ENCODE data around the gene NTF3.

The NTF3 gene

DNA sequence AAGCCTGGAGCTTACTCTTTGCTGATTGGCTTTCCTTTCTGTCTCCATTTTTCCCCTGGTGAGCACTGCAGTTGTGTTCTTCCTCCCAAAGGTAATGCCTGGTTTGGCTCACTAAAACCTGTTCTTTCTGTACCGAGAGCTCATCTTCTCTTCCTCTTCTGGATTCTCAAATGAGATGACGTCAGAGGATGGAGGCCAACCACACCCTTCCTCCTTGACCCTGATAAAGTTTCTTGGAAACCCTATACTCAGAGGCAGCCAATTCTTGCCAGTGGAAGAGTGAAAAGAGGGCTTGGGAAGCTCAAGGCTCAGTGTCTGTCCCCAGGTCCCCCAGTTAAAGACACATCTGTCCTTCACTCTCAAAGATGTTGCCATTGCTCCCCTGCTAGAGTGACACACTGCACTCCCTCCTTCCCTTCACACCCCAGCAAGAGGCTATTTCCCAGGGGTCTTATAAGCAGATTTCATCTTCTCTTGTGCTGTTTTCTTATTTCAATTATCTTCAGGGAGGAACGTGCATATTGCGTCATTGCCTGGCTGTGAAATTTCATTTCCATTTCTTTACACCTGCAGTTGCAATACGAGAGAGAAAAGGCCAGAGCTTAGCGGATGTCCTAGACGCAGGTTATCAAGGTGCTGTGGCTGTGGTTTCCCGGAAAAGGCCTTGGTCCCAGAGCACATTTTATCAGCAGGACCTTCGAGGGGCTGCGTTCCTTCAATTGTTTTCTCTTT is 27.3 kb downstream of the NTF3 start:
- no peak for DNase-seq

DNA sequence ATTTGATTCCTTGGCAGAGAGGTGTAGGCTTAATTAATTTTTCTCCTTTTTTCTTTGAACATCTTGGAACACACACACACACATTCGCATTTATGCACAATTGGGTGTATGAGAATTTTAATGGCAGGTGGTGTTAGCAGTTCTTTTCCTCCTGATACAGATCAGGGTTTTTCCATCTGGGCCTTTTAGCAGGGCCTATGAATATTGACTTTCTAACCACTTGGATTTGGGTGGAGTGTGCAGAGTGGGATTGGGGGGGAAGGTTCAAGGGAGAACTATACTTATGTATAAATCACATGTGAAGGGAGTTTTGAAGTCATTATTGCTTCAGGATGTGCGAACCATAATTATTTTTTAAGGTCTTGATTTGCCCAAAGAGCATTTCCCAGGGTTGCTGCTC is 28.9 kb downstream of the NTF3 start:
- DNase-seq, result no peak

DNA sequence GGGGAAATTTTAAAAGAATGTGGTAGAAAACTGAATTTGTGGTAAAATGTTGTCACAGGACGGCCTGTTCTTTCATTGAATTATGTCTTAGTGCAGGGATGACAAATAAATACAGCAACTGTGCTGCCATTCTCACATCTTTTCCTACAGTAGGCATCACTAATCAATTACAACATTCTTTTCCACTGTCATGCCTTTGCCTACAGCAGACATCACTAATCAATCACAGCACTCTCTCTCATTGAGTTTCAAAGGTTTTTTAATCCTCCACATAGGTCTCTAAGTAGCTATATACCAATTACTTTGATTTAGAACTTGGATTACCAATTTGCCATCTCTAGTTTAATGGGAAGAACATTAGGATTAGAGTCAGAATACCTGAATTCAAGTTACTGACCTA is 30.1 kb downstream of the NTF3 start:
- DNase-seq, result no peak

DNA sequence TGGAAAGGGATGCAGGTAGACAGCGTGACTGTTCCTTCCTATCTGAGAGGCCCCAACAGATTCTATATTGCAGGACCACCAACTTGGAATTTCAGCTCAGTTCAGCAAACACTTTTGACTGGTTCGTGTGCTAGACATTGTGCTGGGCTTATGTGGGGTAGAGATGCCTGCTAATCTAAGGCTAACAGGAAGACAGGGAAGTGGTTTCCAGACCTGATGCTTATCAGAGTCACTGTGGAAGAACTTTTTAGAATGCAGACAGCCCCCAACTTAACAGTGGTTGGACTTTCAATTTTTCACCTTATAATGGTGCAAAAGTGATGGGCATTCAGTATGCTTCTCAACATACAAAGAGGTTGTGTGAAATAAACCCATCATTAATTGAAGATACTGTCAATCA is 32.2 kb downstream of the NTF3 start:
- no peak for DNase-seq

DNA sequence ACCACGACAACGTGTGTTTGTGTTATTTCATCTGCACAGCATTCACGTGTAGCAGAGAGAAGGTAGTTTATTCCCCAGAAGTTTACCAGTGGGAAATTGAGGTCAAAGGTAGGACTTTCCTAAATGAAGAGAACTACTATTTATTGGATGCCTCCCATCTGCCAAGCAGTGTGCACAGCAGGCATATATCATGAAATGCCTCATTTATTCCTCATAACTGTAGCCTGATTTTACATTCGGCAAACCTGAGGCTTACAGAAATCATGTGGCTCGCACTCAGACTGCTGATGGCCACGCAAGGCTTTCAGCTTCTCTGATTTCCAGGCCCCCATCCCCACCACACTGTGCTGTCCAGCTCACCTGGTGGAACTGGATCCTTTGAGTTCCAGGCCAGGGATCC is 33.5 kb downstream of the NTF3 start:
- DNase-seq, result no peak

DNA sequence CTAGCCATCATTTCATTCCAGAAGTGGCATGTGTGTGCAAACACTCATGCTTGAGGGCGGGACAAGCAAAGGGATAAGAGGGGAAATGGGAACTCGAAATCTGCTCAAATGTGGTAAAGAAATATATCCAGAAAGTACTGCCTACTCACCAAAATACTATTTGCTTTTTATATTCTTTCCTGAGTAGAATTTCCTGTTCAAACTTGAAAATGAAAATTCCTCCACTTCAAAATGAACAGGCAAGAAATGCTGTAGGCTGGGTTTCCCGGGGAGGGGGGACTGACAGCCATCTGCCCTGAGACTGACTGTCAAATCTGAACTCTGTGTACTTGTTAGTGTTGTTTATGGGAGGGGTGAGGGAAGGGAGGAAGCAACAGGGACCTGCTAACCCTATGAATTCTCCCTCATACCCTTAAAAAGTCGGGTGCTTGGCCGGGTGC is 34.6 kb downstream of the NTF3 start:
- no peak for DNase-seq

DNA sequence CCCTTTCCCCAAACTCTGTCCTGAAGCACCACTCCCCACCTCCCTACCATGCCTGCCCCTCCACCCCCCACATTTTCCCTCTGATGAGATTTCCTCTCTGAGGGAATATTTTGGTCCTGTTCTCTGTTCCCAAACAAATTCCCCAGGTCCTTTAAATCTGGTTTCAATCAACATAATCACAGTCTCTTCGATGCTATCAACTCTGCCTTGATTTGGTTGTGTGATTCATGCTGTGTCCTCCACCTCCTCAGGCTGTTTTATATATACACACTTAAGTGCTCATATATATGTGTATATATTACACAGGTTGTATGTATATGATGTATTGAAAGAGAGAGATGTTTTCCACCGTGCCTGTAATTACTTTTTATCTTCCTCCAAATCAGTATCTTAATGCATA is 36.0 kb downstream of the NTF3 start:
- DNase-seq, result no peak

DNA sequence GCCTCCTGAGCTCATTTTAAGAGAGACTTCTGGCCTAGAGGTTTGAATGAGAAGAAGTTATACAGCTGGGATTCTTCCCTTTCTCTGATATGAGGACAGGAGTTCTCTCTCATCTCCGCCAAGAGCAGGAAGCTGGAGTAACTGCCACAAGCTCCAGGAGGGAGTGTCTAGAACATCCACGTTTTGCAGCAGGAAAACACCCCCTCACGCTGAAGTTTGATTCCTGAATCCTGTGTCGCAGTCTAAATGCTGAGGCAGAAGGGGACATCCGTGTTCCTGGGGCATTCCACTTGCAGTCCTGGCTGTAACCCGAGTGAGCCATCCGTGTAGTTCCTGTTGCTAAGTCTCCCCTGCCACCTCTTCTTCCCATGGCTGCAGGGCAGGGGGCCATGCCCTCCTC is 38.3 kb downstream of the NTF3 start:
- DNase-seq, result no peak

DNA sequence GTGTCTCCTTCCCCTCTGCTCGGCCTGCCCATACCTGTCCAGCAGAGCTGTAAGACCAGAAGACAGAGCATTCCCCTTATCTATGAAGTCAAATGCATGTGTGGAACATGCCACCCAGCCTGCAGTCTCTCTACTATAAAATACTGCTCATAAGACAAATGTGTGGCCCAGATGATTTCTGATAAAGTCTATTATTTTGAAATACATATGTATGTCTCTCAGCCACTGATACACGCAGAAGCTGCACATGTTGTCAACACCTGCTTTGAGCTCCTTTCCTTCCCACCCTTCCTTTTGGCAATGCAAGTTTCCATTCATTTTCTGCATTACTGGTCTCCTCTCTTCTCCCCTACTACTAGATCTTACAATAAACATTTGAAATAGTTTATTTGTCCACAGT is 38.8 kb downstream of the NTF3 start:
- no peak for DNase-seq

DNA sequence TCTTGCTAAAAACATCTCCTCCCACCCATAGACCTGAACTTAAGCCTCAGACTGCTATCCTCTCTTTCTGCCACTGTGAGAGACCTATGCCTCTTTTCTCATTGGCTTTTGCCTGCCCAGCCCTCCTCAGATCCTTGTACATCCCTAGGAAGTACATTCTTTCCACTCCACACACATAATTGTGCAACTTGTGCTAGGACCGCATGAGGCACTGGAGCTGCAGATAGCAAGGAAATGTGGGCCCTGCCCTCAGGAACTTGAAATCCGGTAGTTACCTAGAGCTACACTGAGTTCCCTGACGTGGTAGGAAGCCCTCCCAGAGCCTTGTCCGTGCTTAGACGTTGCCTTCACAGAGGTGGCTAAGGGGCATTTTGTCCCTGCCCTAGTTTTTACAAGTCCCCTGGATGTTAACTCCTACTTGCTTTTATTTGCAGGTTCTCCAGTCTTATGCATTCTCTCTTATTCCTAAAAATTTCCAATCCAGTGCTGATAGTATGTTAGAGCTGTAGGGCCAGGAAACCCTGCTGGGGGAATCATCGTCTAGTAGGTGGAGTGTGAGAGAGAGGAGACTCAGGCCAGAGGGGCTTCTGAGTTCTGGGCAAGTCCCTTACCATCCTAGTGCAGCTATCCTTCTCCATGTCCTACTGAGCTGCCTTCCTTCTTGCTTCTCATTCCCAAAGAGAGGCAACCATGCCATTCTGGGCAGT is 41.3 kb downstream of the NTF3 start:
- no peak for DNase-seq

DNA sequence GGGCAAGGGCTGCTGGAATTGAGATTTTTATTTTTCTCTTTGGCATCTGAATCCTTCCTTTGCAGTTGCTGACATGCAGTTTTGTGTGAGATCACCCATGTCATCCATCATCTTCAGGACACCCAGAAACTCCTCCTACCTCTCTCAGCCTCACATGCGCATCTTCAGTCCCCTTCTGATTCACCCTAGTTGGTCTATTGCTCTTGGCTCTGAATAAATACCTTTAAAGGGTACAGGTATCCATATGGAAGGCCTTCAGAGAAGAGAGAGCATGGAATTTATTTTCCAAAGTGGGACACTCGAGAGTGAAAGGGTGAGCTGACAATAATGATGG is 41.8 kb downstream of the NTF3 start:
- DNase-seq, result no peak

DNA sequence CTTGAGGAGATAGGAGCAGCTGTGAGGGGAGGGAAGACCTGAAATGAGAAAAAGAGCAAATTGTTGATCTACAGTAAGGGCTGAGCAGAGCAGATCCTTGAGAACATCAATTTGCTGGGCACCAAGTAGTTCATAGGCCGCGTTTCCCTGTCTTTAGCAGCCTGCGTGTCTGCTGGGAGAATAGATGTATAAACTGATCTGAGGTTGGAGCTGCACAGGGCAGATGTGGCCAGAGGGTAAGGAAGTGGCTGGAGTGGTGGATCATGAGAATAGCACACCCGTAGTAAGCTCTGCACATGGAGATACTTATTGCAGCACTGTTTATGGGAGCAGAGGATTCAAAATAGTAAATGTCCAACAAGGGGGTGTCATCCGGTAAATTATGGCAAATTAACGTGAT is 44.4 kb downstream of the NTF3 start:
- DNase-seq, result no peak

DNA sequence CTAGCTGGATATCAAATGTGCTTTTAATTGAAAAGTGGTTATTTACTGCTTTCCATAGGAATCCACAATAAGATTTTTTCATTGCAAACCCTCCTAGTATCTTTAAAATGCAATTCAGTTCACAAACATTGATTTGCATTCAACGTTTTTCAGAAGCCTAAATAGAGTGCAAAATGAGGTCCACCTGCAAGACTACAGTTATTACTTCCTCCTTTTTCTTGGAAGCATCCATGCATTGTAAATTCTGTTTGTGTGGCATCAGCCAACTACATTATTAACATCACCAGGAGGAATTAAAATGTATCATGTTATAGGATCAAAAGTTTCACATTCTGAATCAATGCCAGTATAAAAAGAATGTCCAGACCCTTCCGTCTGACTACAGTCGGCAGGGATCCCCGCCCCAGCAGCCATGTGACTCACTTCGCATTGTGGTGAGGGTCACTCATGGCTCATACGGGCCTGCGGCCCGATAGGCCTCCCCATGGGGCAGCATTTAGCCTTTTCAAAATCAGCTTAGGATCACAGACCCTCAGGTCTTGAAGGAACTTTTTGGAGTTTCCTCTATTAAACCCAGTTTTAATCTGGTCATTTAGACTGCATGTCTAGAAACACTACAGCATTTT is 46.3 kb downstream of the NTF3 start:
- no peak for DNase-seq

DNA sequence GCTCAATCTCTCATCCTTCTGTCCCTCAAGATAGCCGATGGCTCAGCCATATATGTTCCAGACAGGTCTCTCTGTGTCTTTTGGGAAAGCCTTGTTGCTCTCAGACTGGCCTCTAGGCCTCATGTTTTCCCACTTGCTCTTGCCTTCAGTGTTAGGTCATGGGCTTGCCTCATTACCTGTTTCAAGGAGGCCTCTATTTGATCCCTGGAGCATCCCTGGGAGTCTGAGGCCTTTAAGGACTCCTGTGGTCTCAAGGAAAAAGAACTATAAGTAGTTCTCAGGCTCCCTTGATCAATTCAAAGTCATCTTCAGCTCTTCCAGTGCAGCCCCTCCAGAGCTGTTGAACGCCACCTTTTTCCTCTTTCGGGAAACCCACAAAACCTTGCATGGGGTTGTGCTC is 47.9 kb downstream of the NTF3 start:
- no peak for DNase-seq

DNA sequence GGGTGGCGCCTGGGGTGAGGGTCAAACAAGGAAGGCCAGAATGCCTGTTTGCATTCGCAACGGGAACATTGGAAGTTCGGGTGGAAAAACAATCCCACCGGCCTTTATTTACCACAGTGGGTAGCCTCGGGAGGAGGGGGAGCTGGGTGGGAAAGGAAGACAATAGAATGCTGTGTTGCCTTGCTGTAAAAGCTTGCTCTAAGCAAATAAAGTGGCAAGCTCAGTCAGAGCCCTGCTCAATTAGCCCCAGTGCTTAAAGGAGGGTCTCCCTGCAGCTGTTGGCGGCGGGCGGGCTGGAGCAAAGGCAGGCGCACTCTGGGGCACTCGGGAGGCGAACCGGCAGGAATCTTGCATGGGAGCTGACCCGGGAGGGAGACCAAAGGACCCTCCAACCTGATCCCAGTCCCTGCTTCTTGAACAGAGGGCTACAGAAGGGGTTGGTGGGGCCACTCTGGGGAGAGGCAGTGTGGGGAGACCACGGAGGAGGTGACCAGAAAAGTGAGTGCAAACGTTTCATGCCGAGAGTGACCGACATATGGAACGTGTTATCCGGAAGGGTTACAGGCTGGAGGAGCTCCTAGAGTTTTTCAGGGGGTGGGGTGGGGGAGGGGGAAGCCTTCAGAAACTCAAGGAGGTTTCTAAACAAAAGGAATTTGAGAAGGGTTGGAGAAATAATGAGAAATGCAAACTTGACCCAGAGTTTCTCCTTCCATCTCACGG is 48.5 kb downstream of the NTF3 start:
- no peak for DNase-seq

DNA sequence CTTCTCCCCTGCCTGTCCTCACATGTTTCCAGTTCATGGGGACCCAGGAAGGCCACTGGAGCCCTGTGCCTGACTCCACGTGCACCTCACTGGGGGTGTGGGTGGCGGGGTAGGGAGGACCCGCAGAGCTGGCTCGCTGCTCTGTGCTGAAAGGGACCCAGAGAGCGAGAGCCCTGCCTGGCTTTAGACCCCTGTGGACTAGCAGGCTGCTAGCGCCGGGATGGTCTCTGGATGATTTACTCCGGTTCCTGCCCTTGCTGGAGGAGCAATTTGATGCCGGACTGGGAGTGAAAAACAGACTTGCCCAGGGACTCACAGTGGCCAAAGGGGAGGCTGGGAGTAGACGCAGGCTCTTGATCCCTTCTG is 49.0 kb downstream of the NTF3 start:
- no peak for DNase-seq

DNA sequence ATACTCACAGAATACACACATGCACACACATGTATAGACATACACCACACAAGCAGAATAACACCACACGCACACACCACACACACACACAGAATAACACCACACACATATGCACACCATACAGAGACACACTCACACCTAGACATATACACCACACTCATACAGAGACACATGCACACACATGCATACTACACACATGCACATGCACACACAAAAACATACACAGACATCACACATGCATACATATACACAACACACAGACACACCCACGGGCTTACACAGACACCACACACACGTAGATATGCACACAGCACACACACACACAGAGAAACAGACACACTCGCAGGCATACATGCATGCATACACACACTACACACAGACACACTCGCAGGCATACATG is 49.7 kb downstream of the NTF3 start:
- no peak for DNase-seq

DNA sequence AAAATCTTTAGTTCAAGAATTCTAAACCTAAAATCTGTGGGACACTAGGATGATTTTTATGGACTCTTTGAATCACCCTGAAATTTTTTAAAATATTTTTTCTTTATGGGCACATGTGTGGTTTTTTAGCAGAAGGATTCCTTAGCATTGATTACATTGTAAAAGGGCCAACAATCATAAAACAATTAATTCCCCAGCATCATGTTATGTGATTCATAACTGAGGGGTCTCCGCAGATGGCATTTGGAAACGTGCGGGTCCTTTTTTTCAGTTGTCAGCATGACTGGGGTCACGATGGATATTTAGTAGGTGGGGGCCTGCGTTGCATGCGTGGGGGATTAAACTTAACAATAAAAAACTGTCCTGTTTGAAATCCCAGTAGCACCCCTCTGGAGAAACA is 52.5 kb downstream of the NTF3 start:
- no peak for DNase-seq

DNA sequence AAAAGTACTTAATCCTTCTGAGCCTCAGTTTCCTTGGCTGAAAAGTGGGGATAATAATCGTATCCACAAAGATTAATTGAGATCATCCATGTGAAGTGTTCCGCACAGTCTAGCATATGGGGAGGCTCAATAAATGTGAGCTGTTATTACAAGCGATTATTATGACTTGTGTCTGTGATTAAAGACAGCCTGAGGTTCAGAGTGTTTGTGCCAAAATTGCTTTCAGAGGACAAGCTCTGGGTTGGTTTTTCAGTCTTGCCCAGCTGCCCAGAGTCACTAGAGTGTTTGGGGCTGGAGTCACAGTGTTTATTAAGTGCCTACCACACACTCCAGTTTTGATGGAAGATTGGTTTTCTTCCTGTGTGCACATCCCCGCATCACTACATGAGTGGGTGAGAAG is 53.5 kb downstream of the NTF3 start:
- no peak for DNase-seq

DNA sequence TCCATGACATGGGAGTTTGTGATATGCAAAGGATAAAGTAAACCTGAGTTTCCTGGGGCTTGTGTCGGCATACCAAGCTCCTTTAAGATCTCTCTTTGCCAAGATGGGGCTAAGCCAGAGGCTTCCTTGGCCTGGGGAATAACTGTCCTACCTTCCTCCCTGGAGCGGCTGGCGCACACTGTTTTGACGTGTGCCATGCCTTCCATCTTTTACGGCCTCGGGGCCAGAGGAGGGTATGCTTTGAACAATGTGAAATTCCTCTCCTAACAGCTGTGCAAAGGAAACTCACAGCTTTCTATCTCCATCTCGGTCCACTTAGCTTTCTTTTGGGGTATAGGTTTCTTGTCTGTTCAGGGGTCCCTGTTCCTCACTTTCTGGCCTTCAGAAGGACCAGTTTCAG is 55.2 kb downstream of the NTF3 start:
- no peak for DNase-seq

DNA sequence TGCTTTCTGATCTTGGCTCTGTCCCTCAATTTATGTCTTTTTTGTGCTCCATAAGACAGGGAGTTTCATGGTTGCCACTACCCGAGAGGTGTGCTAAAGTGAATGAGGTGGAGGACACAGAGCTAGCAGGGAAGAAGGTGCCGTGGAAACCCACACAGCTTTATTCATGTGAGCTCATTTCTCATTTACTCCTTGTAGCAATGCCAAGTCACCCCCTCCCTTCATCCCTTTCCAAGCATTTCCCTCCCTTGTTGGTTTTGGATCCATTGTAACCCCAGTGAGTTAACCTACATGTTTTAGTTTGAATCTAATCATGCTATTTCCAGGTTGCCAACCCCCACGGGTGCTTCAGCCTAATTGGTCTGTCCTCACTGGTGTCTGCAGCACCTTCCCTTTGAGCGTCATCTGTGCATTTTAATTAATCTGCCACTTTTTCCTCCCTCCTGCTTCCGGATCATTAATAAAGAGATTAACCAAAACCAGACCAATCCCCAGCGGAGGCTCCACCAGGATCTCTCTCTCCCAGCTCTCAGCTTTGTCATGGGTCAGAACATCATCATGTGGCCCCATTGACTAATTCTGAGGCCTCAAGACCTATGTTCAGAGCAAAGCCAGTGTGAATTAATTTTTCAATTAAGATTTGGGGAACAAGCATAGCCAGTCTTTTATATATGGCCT is 56.2 kb downstream of the NTF3 start:
- no peak for DNase-seq

DNA sequence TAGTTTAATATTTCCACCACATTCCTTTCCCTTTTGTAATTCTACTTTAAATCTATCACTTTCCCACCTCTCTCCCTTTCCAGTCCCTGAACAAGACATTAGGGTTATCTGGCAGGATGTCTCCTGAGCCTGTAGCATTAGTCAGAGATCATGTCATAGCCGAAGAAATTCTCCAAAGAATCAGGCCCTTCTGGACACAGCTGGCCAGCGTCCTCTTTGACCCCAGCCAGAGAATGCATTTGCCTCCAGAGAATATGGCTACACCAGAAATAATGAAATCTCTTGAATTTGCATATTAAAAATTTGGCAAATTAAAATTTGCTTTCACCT is 56.7 kb downstream of the NTF3 start:
- no peak for DNase-seq

DNA sequence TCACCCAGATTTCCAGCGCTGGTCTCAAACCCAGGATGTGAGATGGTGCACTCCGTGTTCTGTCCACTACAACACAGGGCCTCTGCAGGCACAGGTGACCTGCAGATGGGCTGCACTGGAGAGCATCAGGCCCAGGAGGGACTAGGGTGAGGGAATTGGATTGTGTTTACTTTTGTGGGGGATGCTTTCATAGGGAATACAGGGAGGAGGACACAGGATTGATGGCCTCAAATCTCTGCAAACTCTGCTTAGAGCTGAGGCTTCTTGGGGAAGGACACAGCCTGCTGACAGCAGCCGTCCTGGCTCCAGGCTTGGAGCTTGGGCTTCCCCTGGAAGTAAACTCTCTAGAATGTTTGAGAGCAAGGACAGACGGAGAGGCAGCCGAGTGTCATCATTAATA is 57.1 kb downstream of the NTF3 start:
- no peak for DNase-seq
